K562 (cell line): ENCODE measurements around the gene HEXIM2. TPM values are rescaled to one million over a fixed set of nuclear protein-coding genes. Genes with fewer than 3 reads are reported as not detected.

Source experiments
- ELF2 ChIP-seq: fragments of 250-450 bp; sonication (Bioruptor Pico); IDR thresholded peaks from 2 replicates; pipeline ENCODE4 v1.5.0; 2021; ENCODE audit warnings: mild to moderate bottlenecking
- HSF4 ChIP-seq: fragments of 250-450 bp; sonication (Bioruptor Pico); IDR thresholded peaks from 2 replicates; pipeline ENCODE4 v2.1.2; 2022; ENCODE audit warnings: mild to moderate bottlenecking, moderate library complexity, borderline replicate concordance
- KLF10 ChIP-seq: fragments of 250-450 bp; sonication (Bioruptor Pico); IDR thresholded peaks from 2 replicates; pipeline ENCODE4 v1.6.1; 2021; ENCODE audit warnings: matching md5 sums
- MEF2D ChIP-seq: conservative IDR thresholded peaks from 2 replicates; pipeline ENCODE4 v1.6.1; 2016; ENCODE audit warnings: low read depth, missing genetic modification characterization, missing compliant biosample characterization
- NONO ChIP-seq, 2 experiments: fragments of 200-400 bp in 1 of 2; fragments of 450-650 bp in 1 of 2; formaldehyde crosslinking in 1 of 2; IDR thresholded peaks; 2 replicates each; pipeline ENCODE4 v1.6.1; 2017; ENCODE audit warnings: low read depth in 2 of 2, mild to moderate bottlenecking in 2 of 2, moderate library complexity in 2 of 2, low read length in 1 of 2
- PCBP1 ChIP-seq: fragments of 200-400 bp; formaldehyde crosslinking; IDR thresholded peaks from 2 replicates; pipeline ENCODE4 v1.6.1; 2018; ENCODE audit warnings: mild to moderate bottlenecking, low read depth, low read length; ENCODE audit not compliant: poor library complexity, severe bottlenecking
- PHF8 ChIP-seq: fragments of 200-600 bp; sonication (generic); IDR thresholded peaks from 2 replicates; pipeline ENCODE4 v1.6.1; 2012; ENCODE audit warnings: mixed run types, mild to moderate bottlenecking, inconsistent platforms, low read length, moderate library complexity, borderline replicate concordance
- POLR2H ChIP-seq: IDR thresholded peaks from 2 replicates; pipeline ENCODE4 v1.6.1; 2016; ENCODE audit warnings: missing genetic modification characterization, low read depth, mild to moderate bottlenecking, control low read depth, missing compliant biosample characterization, moderate library complexity
- PRPF4 ChIP-seq: fragments of 200-400 bp; formaldehyde crosslinking; IDR thresholded peaks from one replicate; pipeline ENCODE4 v1.6.1; 2017; ENCODE audit warnings: low read length, low read depth, mild to moderate bottlenecking; ENCODE audit not compliant: insufficient read depth, poor library complexity, severe bottlenecking
- TCF7 ChIP-seq: sonication (generic); IDR thresholded peaks from 2 replicates; pipeline ENCODE4 v1.6.1; 2016; ENCODE audit warnings: antibody characterized with exemption, borderline replicate concordance
- TFAM ChIP-seq: fragments of 250-450 bp; sonication (Bioruptor Pico); conservative IDR thresholded peaks from 2 replicates; pipeline ENCODE4 v1.5.0; 2021; ENCODE audit warnings: mild to moderate bottlenecking, moderate library complexity
- XRCC5 ChIP-seq: fragments of 200-400 bp; formaldehyde crosslinking; IDR thresholded peaks from 2 replicates; pipeline ENCODE4 v1.6.1; 2017; ENCODE audit warnings: low read depth, mild to moderate bottlenecking, low read length
- ZNF197 ChIP-seq: fragments of 200-800 bp; sonication (Bioruptor generic); IDR thresholded peaks from 2 replicates; pipeline ENCODE4 v1.6.1; 2016; ENCODE audit warnings: low read depth, missing genetic modification characterization, missing compliant biosample characterization
- ZNF224 ChIP-seq: sonication (generic); formaldehyde crosslinking; IDR thresholded peaks from 2 replicates; pipeline ENCODE4 v1.8.0; 2022; ENCODE audit warnings: mild to moderate bottlenecking, missing genetic modification reagents
- ZNF282 ChIP-seq: sonication (generic); formaldehyde crosslinking; IDR thresholded peaks from 2 replicates; pipeline ENCODE4 v1.8.1; 2023; ENCODE audit warnings: missing genetic modification reagents
- ZNF354B ChIP-seq: fragments of 250-450 bp; sonication (Bioruptor Pico); IDR thresholded peaks from 2 replicates; pipeline ENCODE4 v1.4.0; 2020
- ZNF76 ChIP-seq: fragments of 250-450 bp; sonication (Bioruptor Pico); IDR thresholded peaks from 2 replicates; pipeline ENCODE4 v1.4.0; 2020; ENCODE audit warnings: mild to moderate bottlenecking, moderate library complexity, borderline replicate concordance
- ZSCAN32 ChIP-seq: fragments of 450-650 bp; formaldehyde crosslinking; IDR thresholded peaks from 2 replicates; pipeline ENCODE4 v1.4.0; 2020; ENCODE audit warnings: mild to moderate bottlenecking, moderate library complexity
- polyA plus RNA-seq, 8 experiments: library from polyadenylated mRNA; depleted of rRNA in 4 of 8; stranded (reverse) in 5 of 8; unstranded in 3 of 8; fragments of >200 nt; fragmentation: Nextera tagmentation in 2 of 8; fragmentation: Illumina TruSeq in 1 of 8; extraction: Ambion mirVana in 2 of 8; extraction: Trizol in 1 of 8; gene quantifications; 2 replicates each; pipeline versions ENCODE4 v1.2.1 to v1.2.3, GENCODE V29; 2011 to 2014; ENCODE audit warnings: inconsistent platforms in 1 of 8, missing spikeins in 1 of 8
- total RNA-seq, 7 experiments: library from RNA; depleted of rRNA in 6 of 7; stranded (reverse); fragments of >200 nt in 6 of 7; fragmentation: Illumina TruSeq in 2 of 7; extraction: Trizol in 2 of 7; gene quantifications; 2 replicates each; pipeline versions ENCODE4 v1.2.1 to v1.2.3, GENCODE V29; 2011 to 2021; ENCODE audit warnings: low replicate concordance in 1 of 7
- TF ChIP-seq, protein P1 (sequence below): sonication (generic); formaldehyde crosslinking; IDR thresholded peaks from 2 replicates; pipeline ENCODE4 v1.8.0; 2022; ENCODE audit warnings: mild to moderate bottlenecking, missing genetic modification reagents
- TF ChIP-seq, protein P2 (sequence below): sonication (generic); formaldehyde crosslinking; IDR thresholded peaks from 2 replicates; pipeline ENCODE4 v1.5.0; 2020; ENCODE audit warnings: missing genetic modification reagents
- TF ChIP-seq, protein P3 (sequence below): IDR thresholded peaks from 2 replicates; pipeline ENCODE4 v1.6.1; 2012; ENCODE audit warnings: low read depth, low read length, improper control_type of control experiment, borderline replicate concordance
- TF ChIP-seq, protein P4 (sequence below): fragments of 200-800 bp; sonication (Bioruptor generic); IDR thresholded peaks from 2 replicates; pipeline ENCODE4 v1.6.1; 2017; ENCODE audit warnings: missing genetic modification characterization, missing compliant biosample characterization

The HEXIM2 gene
- total and polyA plus RNA-seq, 9 of the 15 experiments (the other 6 are each of a cell fraction or from before 2014, with no cell fraction given): 0.69 to 3.4 (median 1.1) TPM; not detected in 2

DNA sequence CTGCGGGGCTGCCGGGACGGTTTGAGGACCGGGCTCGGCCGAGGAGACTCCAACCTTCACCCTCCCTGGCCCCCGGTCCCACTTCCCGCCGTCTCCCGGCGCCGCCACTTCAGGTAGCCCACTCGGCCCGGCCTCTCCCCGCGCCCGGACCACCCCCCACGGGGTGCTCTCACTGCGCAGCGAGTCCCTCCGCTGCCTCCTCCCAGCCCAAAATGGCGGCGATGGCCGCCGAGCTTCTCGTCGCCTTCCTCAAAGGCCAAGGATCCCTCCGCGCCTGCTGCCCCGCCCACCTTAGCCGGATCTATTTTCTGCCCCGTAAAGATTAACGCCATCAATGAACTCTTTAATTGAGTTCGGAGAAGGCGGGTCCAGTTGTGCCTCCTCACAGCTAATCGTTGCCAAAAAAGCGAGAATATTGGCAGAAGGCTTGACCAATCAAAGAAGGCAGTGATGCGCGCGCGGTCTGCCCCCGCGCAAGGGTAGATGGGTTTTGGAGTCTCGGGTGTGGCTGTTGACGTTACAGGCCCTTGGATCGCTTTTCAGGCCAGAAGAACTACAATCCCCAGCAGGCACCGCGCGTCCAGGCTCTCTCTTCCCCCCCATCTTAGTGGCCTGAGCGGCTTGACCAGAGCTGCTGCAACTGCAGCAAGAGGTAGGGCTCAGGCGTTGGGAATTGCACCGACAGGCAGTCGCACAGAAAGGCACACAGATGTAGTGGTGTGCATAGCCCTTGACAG, at the start of gene HEXIM2 (continued):
- TF ChIP-seq PRPF4 (peak; percentile 72), POLR2H (tag) (peak; percentile 94), NONO (IDR thresholded peaks at IDR 0.05; ENCODE audit: low read depth in 2 of 2, low read length in 1 of 2) (peak in 1 of 2 experiments; percentile 64; a peak in 3 of 4 replicates), ZNF76 (CRISPR knock-in tag) (peak; percentile 88), PHF8 (peak; percentile 95), ELF2 (CRISPR knock-in tag) (peak; percentile 68; the same call in 1 of the 2 replicates), ZNF197 (CRISPR knock-in tag) (peak; percentile 78; the same call in 1 of the 2 replicates), HSF4 (CRISPR knock-in tag) (no peak), TFAM (no peak), MEF2D (no peak), TCF7 (0 out of 2 replicates have a peak, but pooled peaks have one; percentile 77), ZNF282 (CRISPR knock-in tag) (no peak), ZNF224 (no peak), XRCC5 (peak; percentile 84; the same call in 1 of the 2 replicates), ZNF354B (no peak), ZSCAN32 (CRISPR knock-in tag) (no peak), PCBP1 (peak; percentile 98), KLF10 (CRISPR knock-in tag) (no peak)
- TF ChIP-seq, protein P1, sequence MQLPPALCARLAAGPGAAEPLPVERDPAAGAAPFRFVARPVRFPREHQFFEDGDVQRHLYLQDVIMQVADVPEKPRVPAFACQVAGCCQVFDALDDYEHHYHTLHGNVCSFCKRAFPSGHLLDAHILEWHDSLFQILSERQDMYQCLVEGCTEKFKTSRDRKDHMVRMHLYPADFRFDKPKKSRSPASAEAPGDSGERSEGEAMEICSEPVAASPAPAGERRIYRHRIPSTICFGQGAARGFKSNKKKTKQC: peak; percentile 71; the same call in 1 of the 2 replicates
- TF ChIP-seq, protein P2, sequence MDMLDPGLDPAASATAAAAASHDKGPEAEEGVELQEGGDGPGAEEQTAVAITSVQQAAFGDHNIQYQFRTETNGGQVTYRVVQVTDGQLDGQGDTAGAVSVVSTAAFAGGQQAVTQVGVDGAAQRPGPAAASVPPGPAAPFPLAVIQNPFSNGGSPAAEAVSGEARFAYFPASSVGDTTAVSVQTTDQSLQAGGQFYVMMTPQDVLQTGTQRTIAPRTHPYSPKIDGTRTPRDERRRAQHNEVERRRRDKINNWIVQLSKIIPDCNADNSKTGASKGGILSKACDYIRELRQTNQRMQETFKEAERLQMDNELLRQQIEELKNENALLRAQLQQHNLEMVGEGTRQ (CRISPR knock-in tag): peak; percentile 32; the same call in 1 of the 2 replicates
- TF ChIP-seq, protein P3, sequence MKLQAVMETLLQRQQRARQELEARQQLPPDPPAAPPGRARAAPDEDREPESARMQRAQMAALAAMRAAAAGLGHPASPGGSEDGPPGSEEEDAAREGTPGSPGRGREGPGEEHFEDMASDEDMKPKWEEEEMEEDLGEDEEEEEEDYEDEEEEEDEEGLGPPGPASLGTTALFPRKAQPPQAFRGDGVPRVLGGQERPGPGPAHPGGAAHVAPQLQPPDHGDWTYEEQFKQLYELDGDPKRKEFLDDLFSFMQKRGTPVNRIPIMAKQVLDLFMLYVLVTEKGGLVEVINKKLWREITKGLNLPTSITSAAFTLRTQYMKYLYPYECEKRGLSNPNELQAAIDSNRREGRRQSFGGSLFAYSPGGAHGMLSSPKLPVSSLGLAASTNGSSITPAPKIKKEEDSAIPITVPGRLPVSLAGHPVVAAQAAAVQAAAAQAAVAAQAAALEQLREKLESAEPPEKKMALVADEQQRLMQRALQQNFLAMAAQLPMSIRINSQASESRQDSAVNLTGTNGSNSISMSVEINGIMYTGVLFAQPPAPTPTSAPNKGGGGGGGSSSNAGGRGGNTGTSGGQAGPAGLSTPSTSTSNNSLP: peak; percentile 99
- TF ChIP-seq, protein P4, sequence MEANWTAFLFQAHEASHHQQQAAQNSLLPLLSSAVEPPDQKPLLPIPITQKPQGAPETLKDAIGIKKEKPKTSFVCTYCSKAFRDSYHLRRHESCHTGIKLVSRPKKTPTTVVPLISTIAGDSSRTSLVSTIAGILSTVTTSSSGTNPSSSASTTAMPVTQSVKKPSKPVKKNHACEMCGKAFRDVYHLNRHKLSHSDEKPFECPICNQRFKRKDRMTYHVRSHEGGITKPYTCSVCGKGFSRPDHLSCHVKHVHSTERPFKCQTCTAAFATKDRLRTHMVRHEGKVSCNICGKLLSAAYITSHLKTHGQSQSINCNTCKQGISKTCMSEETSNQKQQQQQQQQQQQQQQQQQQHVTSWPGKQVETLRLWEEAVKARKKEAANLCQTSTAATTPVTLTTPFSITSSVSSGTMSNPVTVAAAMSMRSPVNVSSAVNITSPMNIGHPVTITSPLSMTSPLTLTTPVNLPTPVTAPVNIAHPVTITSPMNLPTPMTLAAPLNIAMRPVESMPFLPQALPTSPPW (CRISPR knock-in tag): peak; percentile 67
